Measurements from ENCODE around the gene PAPPA. TPM values are rescaled to one million over a fixed set of nuclear protein-coding genes. Genes with fewer than 3 reads are reported as not detected.

The PAPPA gene
- total RNA-seq, 1 experiment from 2014 or later = 0.22 TPM

DNA sequence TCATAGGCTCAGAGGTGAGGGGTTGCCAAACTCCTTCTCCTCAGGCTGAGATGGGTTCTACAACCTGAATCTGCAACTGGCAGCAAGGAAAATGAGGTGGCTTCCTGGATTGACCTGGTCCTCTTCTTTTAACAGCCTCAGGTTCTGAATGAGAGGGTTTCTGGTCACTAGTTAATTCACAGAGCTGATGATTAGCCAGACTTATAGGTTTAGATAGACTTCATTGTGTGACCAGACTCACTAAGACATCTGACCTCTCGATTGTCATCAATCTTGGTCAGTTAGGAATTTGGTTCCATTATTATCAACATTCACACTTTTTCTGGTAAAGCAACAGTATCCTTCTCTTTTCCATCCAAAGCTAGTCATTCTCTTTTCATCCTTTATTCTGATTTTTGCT, 257.9 kb downstream of the PAPPA start:
- Mint-ChIP-seq H3K9me3 (no peaks in the 10 kb centered on the region), H3K27me3 (ENCODE audit: low read depth) (no peaks in the 10 kb centered on the region), H3K27ac (no peak overlapping the region), H3K4me1 (0 out of 2 replicates have a peak, but pooled peaks cover 4% of the 10 kb centered on the region), H3K4me3 (no peak overlapping the region), H3K36me3 (no peaks in the 10 kb centered on the region)
- DNase-seq (ENCODE audit: low spot score) (no peak), ATAC-seq (no peak)
- CTCF ChIA-PET = interaction anchor here (1.4 kb wide), 1 partner anchor 818 kb away, joined by 3 read pairs; no protein-coding TSS in a partner anchor
- POLR2A ChIA-PET = no interaction called here
- TF ChIP-seq RORB (CRISPR knock-in tag; IDR thresholded peaks at IDR 0.05) (no peak), TCF7 (CRISPR knock-in tag; IDR thresholded peaks at IDR 0.05; ENCODE audit: low read depth) (no peak), ZBTB21 (CRISPR knock-in tag; IDR thresholded peaks at IDR 0.05; ENCODE audit: borderline replicate concordance) (no peak), NR2C2 (CRISPR knock-in tag; IDR thresholded peaks at IDR 0.05) (no peak), HMGA2 (CRISPR knock-in tag; IDR thresholded peaks at IDR 0.05) (no peak), TEAD1 (CRISPR knock-in tag; IDR thresholded peaks at IDR 0.05) (no peak), SP1 (CRISPR knock-in tag; conservative IDR thresholded peaks at IDR 0.05) (no peak)
- TF ChIP-seq, protein P1, sequence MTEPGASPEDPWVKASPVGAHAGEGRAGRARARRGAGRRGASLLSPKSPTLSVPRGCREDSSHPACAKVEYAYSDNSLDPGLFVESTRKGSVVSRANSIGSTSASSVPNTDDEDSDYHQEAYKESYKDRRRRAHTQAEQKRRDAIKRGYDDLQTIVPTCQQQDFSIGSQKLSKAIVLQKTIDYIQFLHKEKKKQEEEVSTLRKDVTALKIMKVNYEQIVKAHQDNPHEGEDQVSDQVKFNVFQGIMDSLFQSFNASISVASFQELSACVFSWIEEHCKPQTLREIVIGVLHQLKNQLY (CRISPR knock-in tag; IDR thresholded peaks at IDR 0.05) = no peak

DNA sequence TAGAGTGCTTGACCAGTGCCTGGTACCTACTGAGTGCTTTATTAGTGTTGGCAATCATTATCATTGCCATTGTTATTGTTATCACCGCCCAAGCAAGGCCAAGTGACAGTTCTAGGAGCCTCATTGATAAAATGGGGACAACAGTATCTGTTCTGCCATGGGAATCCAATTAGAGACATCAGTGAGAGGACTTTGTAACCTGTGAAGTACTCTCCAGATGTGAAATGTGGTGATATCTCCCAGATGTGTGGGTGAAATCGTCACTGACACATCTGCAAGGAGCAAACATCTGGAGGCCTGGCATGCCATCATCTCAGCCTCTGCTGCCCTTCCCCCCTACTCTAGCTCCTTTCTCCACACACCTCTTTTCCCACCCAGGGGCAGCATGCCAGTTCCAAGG, 260.8 kb downstream of the PAPPA start:
- CTCF ChIA-PET = no interaction called here
- TF ChIP-seq ATF1 (CRISPR knock-in tag; IDR thresholded peaks at IDR 0.05) (no peak), TCF7 (CRISPR knock-in tag; IDR thresholded peaks at IDR 0.05; ENCODE audit: low read depth) (no peak), ZNF219 (CRISPR knock-in tag; IDR thresholded peaks at IDR 0.05; ENCODE audit: borderline replicate concordance) (no peak), SOX15 (CRISPR knock-in tag; IDR thresholded peaks at IDR 0.05) (no peak), SP1 (CRISPR knock-in tag; conservative IDR thresholded peaks at IDR 0.05) (no peak), MYBL2 (CRISPR knock-in tag; IDR thresholded peaks at IDR 0.05) (no peak), TP53 (CRISPR knock-in tag; IDR thresholded peaks at IDR 0.05) (no peak)
- TF ChIP-seq, protein P2, sequence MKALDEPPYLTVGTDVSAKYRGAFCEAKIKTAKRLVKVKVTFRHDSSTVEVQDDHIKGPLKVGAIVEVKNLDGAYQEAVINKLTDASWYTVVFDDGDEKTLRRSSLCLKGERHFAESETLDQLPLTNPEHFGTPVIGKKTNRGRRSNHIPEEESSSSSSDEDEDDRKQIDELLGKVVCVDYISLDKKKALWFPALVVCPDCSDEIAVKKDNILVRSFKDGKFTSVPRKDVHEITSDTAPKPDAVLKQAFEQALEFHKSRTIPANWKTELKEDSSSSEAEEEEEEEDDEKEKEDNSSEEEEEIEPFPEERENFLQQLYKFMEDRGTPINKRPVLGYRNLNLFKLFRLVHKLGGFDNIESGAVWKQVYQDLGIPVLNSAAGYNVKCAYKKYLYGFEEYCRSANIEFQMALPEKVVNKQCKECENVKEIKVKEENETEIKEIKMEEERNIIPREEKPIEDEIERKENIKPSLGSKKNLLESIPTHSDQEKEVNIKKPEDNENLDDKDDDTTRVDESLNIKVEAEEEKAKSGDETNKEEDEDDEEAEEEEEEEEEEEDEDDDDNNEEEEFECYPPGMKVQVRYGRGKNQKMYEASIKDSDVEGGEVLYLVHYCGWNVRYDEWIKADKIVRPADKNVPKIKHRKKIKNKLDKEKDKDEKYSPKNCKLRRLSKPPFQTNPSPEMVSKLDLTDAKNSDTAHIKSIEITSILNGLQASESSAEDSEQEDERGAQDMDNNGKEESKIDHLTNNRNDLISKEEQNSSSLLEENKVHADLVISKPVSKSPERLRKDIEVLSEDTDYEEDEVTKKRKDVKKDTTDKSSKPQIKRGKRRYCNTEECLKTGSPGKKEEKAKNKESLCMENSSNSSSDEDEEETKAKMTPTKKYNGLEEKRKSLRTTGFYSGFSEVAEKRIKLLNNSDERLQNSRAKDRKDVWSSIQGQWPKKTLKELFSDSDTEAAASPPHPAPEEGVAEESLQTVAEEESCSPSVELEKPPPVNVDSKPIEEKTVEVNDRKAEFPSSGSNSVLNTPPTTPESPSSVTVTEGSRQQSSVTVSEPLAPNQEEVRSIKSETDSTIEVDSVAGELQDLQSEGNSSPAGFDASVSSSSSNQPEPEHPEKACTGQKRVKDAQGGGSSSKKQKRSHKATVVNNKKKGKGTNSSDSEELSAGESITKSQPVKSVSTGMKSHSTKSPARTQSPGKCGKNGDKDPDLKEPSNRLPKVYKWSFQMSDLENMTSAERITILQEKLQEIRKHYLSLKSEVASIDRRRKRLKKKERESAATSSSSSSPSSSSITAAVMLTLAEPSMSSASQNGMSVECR (CRISPR knock-in tag; IDR thresholded peaks at IDR 0.05; ENCODE audit: borderline replicate concordance) = no peak
- TF ChIP-seq, protein P3, sequence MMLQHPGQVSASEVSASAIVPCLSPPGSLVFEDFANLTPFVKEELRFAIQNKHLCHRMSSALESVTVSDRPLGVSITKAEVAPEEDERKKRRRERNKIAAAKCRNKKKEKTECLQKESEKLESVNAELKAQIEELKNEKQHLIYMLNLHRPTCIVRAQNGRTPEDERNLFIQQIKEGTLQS (CRISPR knock-in tag; conservative IDR thresholded peaks at IDR 0.05) = no peak
- TF ChIP-seq, protein P4, sequence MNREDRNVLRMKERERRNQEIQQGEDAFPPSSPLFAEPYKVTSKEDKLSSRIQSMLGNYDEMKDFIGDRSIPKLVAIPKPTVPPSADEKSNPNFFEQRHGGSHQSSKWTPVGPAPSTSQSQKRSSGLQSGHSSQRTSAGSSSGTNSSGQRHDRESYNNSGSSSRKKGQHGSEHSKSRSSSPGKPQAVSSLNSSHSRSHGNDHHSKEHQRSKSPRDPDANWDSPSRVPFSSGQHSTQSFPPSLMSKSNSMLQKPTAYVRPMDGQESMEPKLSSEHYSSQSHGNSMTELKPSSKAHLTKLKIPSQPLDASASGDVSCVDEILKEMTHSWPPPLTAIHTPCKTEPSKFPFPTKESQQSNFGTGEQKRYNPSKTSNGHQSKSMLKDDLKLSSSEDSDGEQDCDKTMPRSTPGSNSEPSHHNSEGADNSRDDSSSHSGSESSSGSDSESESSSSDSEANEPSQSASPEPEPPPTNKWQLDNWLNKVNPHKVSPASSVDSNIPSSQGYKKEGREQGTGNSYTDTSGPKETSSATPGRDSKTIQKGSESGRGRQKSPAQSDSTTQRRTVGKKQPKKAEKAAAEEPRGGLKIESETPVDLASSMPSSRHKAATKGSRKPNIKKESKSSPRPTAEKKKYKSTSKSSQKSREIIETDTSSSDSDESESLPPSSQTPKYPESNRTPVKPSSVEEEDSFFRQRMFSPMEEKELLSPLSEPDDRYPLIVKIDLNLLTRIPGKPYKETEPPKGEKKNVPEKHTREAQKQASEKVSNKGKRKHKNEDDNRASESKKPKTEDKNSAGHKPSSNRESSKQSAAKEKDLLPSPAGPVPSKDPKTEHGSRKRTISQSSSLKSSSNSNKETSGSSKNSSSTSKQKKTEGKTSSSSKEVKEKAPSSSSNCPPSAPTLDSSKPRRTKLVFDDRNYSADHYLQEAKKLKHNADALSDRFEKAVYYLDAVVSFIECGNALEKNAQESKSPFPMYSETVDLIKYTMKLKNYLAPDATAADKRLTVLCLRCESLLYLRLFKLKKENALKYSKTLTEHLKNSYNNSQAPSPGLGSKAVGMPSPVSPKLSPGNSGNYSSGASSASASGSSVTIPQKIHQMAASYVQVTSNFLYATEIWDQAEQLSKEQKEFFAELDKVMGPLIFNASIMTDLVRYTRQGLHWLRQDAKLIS (CRISPR knock-in tag; IDR thresholded peaks at IDR 0.05; ENCODE audit: borderline replicate concordance) = no peak
- 0 out of 2 replicates have a peak, but pooled peaks cover 4% of the 10 kb centered on the region for H3K4me1 Mint-ChIP-seq
- POLR2A ChIA-PET = interaction anchor here (0.7 kb wide), 1 partner anchor 106 kb away, joined by 3 read pairs; no protein-coding TSS in a partner anchor
- H3K36me3 Mint-ChIP-seq = no peaks in the 10 kb centered on the region
- H3K27me3 Mint-ChIP-seq (ENCODE audit: low read depth) = no peaks in the 10 kb centered on the region
- ATAC-seq (no peak), DNase-seq (ENCODE audit: low spot score) (no peak)
- H3K27ac Mint-ChIP-seq = no peak overlapping the region
- H3K4me3 Mint-ChIP-seq = no peak overlapping the region
- no peaks in the 10 kb centered on the region for H3K9me3 Mint-ChIP-seq

All from WTC11 (cell line).